Activated CD8-positive, alpha-beta T cell treated with anti-CD3 and anti-CD28 coated beads for 36 hours (primary cell): ENCODE data around the gene PNKD. TPM values are rescaled to one million over a fixed set of nuclear protein-coding genes. Genes with fewer than 3 reads are reported as not detected.

Experiments used
- ATAC-seq: fragments of 200-7000 bp; cut with Tn5 transposase; one replicate; pipeline ENCODE4 v1.10.0; 2021; ENCODE audit warnings: mild to moderate bottlenecking, moderate library complexity
- CTCF ChIA-PET: fragments of 350-600 bp; sonication (Branson Sonifier 250); formaldehyde crosslinking; loops from one replicate; lab custom pipeline; 2021; ENCODE audit warnings: antibody characterized with exemption; lab: Charles Lee
- POLR2A ChIA-PET: fragments of 350-600 bp; sonication (Branson Sonifier 250); formaldehyde crosslinking; loops from one replicate; lab custom pipeline; 2021; ENCODE audit warnings: antibody characterized with exemption; lab: Charles Lee
- DNase-seq: peaks from one replicate; pipeline ENCODE4 v3.0.0-alpha.2; 2020
- H3K27ac Mint-ChIP-seq: one replicate; pipeline ENCODE4 v1.8.0; 2021; ENCODE audit warnings: mild to moderate bottlenecking, mixed read lengths
- H3K27me3 Mint-ChIP-seq: one replicate; pipeline ENCODE4 v1.8.0; 2021; ENCODE audit warnings: mixed read lengths
- H3K36me3 Mint-ChIP-seq: one replicate; pipeline ENCODE4 v1.8.0; 2021; ENCODE audit warnings: low read depth, mixed read lengths
- H3K4me1 Mint-ChIP-seq: one replicate; pipeline ENCODE4 v1.8.0; 2021; ENCODE audit warnings: low read depth, mixed read lengths
- H3K4me3 Mint-ChIP-seq: one replicate; pipeline ENCODE4 v1.8.0; 2021; ENCODE audit warnings: mild to moderate bottlenecking, moderate library complexity, mixed read lengths
- H3K9me3 Mint-ChIP-seq: one replicate; pipeline ENCODE4 v1.8.0; 2021; ENCODE audit warnings: mixed read lengths
- intact Hi-C: fragments of 100-400 bp; cut with micrococcal nuclease; formaldehyde crosslinking; loops from one replicate; pipeline ENCODE4 v1.10.0; 2022
- total RNA-seq, 2 experiments: library from RNA; stranded (reverse); gene quantifications; one replicate each; pipeline ENCODE4 v1.2.3, GENCODE V29; 2021
- TF ChIP-seq, protein P1 (sequence below): fragments of 200-600 bp; IDR thresholded peaks from one replicate; pipeline ENCODE4 v1.8.0; 2022; ENCODE audit warnings: antibody characterized with exemption, mild to moderate bottlenecking

The PNKD gene
- total RNA-seq, 2 experiments from 2014 or later: 19.8 to 24.4 TPM

DNA sequence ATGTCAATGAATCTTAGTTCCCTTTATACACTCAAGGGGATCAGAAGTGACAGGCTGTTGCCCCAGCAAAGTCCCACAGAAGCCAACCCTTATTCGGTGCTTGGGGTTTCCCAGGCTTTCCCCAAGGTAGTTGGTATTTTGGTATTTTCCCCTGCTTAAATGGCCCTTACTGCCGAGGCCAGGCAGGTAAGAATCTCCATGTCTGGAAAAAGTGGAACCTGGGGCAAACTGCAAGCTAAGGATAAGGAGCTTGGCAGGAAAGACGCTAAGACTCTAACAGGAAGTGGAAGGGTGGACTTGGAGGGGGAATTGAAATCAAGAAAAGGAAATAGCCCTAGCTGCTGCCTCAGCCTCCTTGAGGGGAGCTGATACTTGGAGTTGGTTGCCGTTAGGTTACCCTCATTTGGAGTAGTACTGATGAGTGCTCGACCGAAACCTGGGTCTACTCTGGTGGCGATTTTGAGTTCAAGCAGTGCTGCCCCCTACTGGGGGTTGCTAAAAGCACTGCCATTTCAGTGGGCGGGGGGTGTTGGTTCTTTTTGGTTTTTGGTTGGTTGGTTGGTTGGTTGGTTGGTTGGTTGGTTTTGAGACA is 12.8 kb upstream of the PNKD start:
- TF ChIP-seq, protein P1, sequence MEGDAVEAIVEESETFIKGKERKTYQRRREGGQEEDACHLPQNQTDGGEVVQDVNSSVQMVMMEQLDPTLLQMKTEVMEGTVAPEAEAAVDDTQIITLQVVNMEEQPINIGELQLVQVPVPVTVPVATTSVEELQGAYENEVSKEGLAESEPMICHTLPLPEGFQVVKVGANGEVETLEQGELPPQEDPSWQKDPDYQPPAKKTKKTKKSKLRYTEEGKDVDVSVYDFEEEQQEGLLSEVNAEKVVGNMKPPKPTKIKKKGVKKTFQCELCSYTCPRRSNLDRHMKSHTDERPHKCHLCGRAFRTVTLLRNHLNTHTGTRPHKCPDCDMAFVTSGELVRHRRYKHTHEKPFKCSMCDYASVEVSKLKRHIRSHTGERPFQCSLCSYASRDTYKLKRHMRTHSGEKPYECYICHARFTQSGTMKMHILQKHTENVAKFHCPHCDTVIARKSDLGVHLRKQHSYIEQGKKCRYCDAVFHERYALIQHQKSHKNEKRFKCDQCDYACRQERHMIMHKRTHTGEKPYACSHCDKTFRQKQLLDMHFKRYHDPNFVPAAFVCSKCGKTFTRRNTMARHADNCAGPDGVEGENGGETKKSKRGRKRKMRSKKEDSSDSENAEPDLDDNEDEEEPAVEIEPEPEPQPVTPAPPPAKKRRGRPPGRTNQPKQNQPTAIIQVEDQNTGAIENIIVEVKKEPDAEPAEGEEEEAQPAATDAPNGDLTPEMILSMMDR: peak; percentile 62
- Mint-ChIP-seq H3K27ac (peak overlapping the region; percentile 87), H3K4me1 (peaks cover 27% of the 10 kb centered on the region), H3K4me3 (no peak overlapping the region), H3K9me3 (no peaks in the 10 kb centered on the region), H3K36me3 (peaks cover 25% of the 10 kb centered on the region), H3K27me3 (no peaks in the 10 kb centered on the region)
- intact Hi-C loops: loop anchor here (5.0 kb wide), 2 partner anchors 35 to 70 kb away; no protein-coding TSS in a partner anchor
- DNase-seq (peak; percentile 80), ATAC-seq (peak; percentile 84)
- ChIA-PET POLR2A (interaction anchor here (0.8 to 2.3 kb wide), 9 partner anchors 10 to 72 kb away, joined by 3 to 10 read pairs (median 4); partner anchors contain the start of genes AAMP and PNKD), CTCF (interaction anchor here (0.6 to 4.7 kb wide), 27 partner anchors 10 to 135 kb away, joined by 3 to 41 read pairs (median 4); partner anchors contain the start of genes AAMP, ARPC2 and PNKD)

DNA sequence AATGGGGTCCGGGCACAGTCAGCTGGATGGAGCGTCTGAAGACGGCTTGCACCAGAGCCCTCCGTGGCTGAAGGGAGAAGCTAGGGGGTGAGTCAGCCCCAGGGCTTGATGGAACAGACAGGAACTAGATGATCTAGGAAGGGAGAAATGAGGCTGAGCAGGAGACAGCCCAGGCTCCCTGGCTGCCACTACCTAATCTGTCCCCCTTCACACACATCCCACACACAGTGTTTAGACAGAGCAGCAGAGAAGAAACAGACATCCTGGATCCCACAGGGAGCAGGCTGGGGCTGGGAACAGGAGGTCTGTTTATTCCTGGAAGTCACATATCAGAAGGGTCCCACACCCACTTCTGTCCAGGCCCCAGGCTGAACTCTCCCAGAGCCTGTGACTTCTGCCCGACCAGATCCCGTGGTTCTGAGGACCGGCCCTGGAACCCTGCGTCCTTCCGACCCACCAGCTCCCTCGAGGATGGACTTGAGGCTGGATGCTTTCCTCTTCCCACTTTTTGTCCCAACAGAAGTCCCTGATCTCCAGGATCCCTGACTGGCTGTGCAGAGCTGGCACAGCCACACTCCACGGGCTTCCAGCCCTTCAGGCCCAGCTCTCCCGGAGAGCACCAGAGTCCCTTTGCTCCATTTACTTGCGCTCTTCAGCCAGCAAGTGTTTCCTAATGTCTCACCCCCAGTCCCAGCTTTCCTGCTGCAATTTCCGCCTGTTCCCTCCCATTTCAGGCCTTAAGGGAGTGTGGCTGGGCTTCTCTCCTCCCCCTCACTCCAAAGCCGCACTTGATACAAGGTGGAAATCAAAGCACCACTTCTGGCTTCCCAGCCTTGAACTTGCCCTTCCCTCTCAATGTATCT is 11.0 kb upstream of the PNKD start:
- CTCF ChIA-PET: interaction anchor here (0.9 to 3.7 kb wide), 9 partner anchors 11 to 92 kb away, joined by 3 to 27 read pairs (median 4); partner anchors contain the start of genes AAMP, CXCR1 and PNKD
- H3K4me3 Mint-ChIP-seq: no peak overlapping the region

DNA sequence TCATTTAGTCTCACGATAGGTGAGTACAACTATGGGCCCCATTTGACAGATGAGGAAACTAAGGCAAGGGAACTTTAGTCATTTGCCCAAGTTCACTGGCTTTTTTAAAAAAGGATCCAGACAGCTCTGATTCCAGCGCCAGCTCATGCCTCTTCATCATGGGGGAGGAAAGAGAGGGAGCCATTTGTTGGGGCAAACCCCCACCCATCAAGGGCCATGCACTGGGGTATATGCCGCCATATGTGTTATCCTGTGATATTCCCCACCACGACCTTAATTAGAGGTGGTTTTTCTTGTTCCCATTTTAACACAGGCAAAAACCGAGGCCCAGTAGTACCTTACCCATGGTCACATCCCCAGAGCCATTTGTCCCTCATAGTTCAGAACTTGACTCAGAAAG is 10.2 kb upstream of the PNKD start:
- Mint-ChIP-seq H3K36me3 (peaks cover 12% of the 10 kb centered on the region), H3K27ac (no peak overlapping the region), H3K27me3 (no peaks in the 10 kb centered on the region), H3K9me3 (no peaks in the 10 kb centered on the region), H3K4me1 (peaks cover 30% of the 10 kb centered on the region), H3K4me3 (no peak overlapping the region)
- DNase-seq (no peak), ATAC-seq (no peak)
- POLR2A ChIA-PET: interaction anchor here (4.7 kb wide), 1 partner anchor 10 kb away, joined by 15 read pairs; the partner anchor contains the start of genes AAMP and PNKD
- TF ChIP-seq, protein P1: no peak
- CTCF ChIA-PET: interaction anchor here (0.9 to 3.7 kb wide), 4 partner anchors 10 to 72 kb away, joined by 3 to 27 read pairs (median 4); partner anchors contain the start of genes AAMP and PNKD
- intact Hi-C loops: no loop called here

More for the DNA sequence above, 11.0 kb upstream of the PNKD start:
- Mint-ChIP-seq H3K27ac (peak overlapping the region; percentile 62), H3K27me3 (no peaks in the 10 kb centered on the region), H3K36me3 (peaks cover 16% of the 10 kb centered on the region), H3K9me3 (no peaks in the 10 kb centered on the region), H3K4me1 (peaks cover 31% of the 10 kb centered on the region)
- intact Hi-C loops: loop anchor here (5.0 kb wide), 2 partner anchors 37 to 72 kb away; no protein-coding TSS in a partner anchor
- TF ChIP-seq, protein P1: no peak
- POLR2A ChIA-PET: interaction anchor here (0.6 to 4.7 kb wide), 7 partner anchors 8 to 43 kb away, joined by 3 to 15 read pairs (median 7); partner anchors contain the start of genes AAMP and PNKD
- ATAC-seq (no peak), DNase-seq (no peak)

DNA sequence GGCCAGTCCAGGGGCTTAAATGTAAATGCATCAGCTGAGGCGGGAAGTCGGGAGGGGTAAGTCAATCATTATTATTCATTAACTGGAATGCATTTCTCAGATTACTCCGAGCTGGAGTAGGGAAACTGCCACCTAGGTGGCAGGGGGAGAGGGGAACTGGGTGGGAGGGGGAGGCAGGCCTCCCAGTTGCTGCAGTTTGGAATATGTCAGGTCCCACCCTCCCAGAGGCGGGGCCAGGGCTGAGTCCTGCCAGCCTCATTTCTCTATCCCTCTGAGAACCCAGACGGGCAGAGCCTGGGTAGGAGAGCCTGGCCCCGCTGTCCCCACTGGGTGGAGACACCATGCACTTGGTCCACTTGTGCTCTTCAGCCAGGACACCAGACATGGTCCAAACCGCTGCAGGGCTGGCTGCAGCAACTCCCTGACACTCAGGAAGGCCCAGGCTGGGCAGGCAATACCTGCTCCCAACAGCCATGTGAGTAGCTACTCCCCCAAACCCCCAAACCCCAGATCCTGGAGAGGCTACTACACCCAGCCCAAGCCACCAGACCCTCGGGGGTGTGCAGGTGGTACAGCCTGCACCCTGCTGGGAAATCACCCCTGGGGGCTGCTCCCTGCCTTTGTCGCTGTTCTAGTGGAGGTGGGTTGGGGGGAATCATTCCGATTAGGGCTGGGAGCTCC is 9.4 kb upstream of the PNKD start, which contains the start of gene GPBAR1:
TSS of gene GPBAR1 (plus strand) at position 274 of the 681 bp plus-strand sequence. CDS start 1,710 bp downstream, outside the sequence.
- Mint-ChIP-seq H3K4me1 (peaks cover 29% of the 10 kb centered on the region), H3K27me3 (no peaks in the 10 kb centered on the region), H3K36me3 (peaks cover 10% of the 10 kb centered on the region), H3K4me3 (no peak within 1 kb of the TSS), H3K9me3 (no peaks in the 10 kb centered on the region), H3K27ac (peak within 1 kb of the TSS; percentile 20)
- TF ChIP-seq, protein P1: no peak
- no peak for DNase-seq
- no peak for ATAC-seq
- ChIA-PET POLR2A (interaction anchor here (0.5 to 4.7 kb wide), 5 partner anchors 9 to 26 kb away, joined by 3 to 15 read pairs (median 3); partner anchors contain the start of genes AAMP and PNKD), CTCF (interaction anchor here (1.6 to 3.7 kb wide), 2 partner anchors 9 to 73 kb away, joined by 5 to 27 read pairs; partner anchors contain the start of genes AAMP and PNKD)
- intact Hi-C loops: no loop called here
